ENCODE measurements around the gene EFHD2.
A peak's percentile ranks its signal among the peaks of the same experiment; 100 is the strongest.
"Not testable (repeated sequence)": the region's sequence is repeated elsewhere in the genome, so short reads cannot be mapped to it uniquely, and the experiment has no call there.

EFHD2 gene

DNA sequence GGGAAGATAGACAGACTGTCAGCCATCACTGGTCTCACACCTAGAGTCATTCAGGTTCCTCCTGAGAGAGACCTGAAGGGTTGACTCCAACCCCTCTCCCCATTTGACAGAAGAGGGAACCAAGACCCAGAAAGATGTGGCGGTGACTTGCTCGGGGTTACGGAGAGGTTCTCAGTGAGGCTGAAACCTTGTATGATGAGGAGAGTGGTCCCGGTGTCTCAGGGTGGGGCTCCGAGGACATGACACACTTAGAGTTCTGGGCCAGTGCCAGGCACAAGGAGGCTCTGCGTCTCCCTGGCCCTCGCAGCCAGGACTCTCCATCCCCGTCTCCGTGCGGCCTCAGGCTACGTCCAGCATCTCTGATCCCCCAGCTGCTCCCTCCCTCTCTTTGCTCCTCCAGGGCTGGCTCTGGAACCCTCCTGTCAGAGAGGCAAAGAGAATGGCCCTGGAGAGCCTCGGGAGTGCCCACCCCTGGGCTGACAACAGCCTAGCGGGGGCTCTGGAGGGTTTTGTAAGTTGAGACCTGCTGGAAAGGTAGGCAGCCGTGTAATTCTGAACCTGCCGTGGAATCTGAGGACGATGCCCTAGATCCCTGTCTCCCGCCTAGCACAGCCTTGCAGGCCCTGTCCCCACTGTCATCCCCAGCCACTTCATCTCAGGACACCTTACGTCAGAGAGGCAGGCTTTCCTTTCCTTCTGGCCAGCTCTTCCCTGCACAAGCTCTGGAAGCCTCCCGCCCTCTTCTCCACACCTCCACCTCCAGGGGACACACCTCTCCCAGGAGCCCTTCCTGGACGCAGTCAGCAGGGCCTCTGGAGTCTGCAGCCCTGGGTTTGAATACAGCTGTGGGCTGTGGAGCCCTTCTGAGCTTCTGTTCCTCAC is 4.1 kb downstream of the EFHD2 start:
- DNase-seq: no peak

DNA sequence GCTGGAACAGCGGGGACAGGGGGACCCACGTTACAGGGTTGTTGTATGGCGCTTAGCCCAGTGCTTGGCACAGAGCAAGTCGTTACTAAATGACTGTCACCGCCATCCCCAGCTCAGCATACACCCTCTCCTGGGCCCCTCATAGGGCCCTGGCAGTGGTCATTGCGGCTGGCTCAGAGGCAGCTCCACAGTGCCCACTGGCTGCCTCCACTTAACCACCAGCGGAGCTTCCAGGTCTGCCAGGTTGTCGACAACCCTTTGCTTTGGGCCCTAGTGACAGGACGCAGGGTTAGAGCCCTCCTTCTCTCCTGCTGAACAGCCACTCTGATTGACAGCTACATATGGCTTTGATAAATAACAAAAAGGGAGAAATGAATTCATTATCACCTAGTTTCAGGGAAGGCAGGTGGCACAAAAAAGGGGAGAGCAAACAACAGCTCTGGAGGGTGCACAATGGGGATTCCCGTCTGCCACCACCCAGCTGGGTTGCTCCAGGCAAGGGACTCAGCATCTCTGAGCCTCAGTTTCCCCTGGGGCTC is 4.8 kb downstream of the EFHD2 start:
- DNase-seq: no peak

DNA sequence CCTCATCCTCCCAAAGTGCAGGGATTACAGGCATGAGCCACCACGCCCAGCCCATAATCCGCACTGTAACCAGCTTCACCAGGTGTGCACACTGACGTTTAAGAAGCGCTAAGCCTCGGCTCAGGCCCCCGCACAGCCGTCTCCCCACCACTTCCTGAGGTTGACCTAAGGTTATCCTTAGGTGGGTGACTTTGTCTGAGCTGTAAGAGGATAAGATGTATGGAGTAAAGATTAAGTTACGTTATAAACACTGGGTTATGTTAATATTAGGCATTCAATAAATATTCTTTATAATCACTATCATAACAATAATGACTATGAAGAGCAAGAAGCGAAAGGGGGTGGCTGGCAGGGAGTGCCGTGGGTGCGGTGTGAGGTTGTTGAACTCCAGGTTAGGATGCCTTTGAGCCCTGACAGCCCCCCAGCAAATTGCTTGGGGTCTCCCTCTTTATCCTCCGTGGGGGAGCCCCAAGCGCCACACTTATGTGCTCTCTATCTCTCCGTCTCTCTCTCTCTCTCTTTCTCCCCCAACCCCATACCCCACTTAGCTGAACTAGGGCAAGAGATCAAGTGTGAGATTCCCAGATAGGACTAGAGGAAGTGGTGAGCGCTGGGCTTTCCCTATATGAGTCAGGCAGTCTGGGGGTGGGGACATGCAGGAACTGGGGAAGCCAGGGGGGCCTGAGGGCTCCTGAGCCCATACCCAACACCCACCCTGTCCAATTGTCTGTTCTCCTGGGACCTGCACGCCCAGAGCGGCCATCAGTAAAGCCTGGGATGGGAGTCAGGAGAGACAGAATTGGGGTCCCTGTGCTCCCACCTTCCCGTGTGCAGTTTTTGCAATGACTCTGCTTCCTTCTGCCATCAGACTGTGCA is 7.6 kb downstream of the EFHD2 start:
- no peak for DNase-seq

DNA sequence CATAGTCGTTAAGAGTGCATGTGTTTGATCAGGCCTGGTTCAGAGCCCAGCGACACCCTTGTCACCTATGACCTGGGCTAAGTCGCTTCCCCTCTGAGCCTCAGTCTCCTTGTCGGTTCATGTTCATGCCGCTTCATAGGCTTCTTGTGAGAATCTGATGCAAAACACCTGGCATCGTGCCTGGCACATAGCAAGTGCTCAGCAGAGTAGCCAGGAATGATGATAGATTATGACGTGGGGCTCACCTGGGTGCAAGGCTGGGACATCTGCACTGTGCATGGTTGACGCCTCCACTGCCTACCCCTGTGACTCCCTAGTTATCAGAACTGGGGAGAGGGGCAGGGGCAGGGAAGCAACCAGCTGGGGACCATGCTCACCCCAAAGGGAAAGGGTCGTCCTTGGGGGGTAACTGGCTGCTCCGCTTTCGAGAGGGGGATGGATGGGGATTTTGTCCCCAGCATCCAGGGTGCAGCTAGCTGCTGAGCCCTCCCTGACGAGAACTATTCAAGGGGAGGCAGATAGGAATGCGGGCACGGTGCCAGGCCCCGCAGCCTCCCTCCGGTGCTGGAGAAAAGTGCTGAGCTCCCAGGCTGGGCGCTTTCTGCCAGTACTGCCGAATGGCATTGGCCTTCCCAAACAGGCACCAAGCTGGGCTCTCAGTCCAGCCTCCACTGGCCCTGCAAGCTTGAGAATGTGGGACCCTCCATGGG is 9.3 kb downstream of the EFHD2 start:
- no peak for DNase-seq

DNA sequence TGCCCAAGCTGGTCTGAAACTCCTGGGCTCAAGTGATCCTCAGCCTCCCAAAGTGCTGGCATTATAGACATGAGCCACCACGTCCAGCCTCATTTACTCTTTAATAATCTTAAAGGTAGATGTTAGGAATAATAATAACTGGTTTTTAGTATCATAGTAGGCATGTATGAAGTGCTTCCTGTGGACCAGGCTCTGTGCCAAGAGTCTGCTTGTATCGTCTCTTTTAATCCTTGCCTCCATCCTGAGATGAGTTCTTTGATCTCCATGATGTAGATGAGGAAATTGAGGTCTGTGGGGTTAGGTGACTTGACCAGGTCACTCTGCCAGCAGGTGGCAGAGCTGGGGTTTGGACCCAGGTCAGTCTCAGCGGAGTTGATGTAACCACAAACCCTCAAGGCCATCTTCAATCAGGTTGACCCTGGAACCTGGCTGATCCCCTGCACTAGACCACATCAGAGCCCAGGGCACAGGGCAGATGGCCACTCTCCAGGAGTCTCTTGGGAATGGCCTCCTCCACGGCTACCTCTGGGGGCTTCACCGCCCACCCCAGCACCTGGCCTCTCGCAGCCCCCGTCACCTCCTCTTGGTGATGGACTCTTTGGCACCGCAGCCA is 11.3 kb downstream of the EFHD2 start:
- no peak for DNase-seq

DNA sequence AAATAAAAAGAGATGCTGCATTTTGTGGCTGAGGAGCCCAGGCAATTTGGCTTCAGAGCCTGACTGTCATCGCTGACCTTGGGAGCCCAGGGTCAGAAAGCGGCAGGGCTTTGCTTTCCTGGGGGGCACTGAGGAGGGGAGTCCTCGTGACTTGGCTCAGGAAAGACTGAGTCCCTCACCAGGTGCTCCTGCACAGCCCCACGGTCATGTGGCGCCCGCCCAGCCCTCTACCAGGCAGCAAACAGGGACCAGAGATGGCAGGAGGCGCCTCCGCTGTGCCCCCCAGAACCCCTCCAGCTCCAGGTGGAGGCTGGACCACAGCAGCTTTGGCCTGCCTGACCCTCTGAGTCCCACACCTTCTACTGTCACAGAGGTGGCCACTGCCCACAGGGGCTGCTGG is 13.2 kb downstream of the EFHD2 start:
- no peak for DNase-seq

DNA sequence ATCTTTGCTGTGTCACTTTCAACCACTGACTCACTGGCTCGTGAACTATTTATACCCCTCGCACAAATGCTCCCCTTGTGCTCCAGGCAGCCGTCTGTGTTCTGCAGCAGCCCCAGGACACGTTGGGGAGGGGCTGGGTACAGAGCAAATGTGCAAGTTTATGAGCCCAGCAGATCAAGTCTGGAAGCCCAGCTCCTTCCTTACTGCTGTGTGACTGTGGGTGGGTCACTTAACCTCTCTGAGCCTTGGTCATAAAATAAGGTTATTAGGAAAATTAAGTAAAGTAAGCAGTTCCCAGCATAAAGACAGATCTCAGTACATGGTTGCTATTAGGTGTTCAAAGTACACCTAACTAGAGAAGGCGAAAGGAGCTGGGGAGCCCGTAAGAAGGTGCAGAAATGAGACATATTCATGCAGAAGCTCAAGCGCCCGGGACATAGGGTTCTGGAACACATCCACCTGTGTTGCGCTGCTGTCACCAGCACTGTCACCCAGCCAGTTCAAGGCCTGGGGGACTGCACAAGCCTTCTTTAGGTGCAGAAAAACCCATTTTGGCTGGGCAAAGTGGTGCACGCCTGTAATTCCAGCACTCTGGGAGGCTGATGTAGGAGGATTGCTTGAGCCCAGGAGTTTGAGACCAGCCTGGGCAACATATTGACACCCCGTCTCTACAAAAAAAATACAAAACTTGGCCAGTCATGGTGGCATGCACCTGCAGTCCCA is 13.8 kb downstream of the EFHD2 start:
- no peak for DNase-seq

DNA sequence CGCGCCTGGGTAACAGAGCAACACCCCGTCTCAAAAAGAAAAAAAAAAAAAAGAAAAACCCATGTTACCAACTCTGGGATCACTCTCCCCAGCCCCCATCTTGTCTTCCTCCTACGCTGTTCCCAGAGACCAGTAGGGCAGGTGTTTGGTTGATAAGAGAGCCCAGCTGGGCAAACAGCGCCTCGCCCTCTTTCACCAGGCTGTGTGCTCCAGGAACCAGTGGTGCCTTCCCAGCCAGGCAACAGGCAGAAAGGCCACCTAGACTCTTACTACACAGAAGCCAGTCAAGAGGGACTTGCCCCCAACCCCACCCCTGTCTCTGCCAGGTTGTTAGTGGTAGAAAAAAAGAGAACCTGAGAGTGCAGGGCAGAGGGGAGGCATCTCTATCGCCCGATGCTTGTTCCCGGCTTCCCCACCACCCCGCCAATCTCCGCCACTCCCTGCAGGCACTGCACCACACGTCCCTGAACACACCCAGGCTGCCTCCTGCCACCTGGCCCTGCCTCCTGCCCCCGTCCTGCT is 14.5 kb downstream of the EFHD2 start:
- DNase-seq: no peak

DNA sequence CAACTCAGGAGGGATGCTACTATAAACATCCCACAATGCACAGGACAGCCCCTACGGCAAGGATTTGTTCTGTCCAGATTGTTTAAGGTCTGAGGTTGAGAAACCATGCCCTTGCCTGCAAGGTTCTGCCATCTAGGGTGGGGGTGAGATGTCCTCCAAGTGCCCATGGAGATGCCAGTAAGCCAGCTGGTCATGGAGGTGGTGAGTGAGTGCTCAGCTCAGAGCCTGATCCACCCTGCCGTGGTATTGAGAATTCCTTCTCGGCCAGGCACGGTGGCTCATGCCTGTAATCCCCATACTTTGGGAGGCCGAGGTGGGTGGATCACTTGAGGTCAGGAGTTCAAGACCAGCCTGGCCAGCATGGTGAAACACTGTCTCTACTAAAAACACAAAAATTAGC is 15.3 kb downstream of the EFHD2 start:
- no peak for DNase-seq

DNA sequence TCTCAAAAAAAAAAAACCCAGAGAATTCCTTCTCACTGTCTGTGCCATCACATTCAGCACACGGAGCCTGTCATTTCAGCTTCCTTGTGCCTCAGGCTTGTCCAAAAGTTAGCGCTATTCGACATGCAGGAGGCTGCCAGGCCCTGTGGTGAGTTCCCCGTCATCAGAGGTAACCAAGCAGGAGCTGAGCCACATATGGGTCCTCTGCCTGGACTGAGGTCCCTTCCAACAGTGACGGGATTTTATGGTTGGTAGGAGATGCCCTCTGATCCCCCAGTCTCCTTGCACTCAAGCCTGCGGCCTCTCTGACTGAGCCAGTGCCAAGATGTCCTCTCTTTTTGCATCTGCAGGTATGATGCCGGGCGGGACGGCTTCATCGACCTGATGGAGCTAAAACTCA is 15.8 kb downstream of the EFHD2 start:
- DNase-seq: no peak

DNA sequence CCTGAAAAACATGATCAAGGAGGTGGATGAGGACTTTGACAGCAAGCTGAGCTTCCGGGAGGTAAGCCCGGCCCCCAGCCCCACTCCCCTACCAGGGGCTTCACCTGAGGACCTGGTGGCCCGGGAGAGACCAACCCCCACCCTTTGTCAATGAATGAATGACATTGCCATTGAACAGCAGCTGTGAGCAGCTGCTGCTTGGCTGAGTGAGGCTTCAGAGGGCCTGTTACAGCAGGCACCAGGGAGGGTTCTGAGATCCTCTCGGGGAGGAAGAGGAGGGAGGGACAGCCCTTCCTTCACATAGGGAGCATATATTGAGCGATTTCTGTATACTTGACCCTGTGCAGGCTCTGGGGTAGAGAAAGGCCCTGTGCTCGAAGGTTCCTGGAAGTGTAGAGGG is 16.3 kb downstream of the EFHD2 start:
- no peak for DNase-seq

DNA sequence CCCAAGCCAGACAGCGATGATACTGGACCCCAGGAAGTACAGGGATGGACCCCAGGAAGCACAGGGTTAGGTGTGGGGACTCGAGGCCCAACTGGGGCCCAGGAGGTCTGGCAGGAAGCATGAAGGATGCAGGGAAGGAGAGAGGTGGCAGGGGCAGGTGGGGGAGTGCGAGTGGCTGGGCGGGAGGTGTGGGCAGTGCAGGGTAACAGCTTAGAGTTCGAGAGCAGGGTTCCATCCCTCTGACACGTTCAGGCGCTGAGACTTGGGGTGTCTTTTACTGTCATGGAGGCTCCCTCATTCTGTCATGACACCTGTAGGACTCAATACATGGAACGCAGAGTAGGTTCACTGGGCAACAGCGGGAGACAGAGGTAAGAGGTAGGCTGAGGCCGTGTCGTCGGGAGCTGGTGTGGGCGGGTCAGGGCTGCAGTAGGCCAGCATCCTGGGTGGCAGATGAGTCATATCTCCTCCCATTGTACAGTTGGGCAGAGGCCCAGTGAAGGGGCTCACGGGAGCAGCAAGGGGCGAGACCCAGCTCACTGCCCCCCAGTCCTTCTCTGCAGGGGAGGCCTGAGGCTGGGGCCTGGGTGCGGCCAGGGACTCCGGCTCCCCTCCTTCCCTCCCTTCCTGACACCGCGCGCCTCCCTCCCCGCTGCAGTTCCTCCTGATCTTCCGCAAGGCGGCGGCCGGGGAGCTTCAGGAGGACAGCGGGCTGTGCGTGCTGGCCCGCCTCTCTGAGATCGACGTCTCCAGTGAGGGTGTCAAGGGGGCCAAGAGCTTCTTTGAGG is 17.0 kb downstream of the EFHD2 start:
- DNase-seq: no peak

DNA sequence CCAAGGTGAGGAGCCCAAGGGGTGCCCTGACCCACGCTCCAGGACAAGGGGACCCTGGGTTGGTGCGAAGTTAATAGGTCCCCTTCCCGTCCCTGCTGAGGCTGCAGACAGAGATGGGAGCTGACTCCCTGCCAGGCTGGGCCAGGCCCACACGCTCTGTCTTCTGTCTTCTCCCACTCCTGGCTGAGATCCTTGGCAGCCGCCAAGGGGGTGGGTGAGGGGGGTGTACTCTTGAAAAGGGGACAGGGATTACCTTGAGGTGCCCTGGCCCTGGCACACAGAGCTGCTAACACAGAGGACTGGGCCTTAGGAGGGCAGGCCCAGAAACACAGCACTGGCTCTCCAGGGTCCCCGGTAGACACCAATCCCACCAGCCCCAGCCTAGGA is 17.6 kb downstream of the EFHD2 start:
- DNase-seq: no peak

DNA sequence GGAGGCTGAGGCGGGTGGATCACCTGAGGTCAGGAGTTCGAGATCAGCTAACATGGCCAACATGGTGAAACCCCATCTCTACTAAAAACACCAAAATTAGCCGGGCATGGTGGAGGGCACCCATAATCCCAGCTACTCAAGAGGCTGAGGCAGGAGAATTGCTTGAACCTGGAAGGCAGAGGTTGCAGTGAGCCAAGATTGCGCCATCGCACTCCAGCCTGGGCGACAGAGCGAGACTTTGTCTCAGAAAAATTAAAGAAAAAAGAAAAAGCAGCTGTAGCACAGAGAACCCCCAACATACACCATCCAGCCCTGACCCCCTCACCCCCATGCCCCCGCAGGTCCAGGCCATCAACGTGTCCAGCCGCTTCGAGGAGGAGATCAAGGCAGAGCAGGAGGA is 18.6 kb downstream of the EFHD2 start:
- not testable (repeated sequence) for DNase-seq

DNA sequence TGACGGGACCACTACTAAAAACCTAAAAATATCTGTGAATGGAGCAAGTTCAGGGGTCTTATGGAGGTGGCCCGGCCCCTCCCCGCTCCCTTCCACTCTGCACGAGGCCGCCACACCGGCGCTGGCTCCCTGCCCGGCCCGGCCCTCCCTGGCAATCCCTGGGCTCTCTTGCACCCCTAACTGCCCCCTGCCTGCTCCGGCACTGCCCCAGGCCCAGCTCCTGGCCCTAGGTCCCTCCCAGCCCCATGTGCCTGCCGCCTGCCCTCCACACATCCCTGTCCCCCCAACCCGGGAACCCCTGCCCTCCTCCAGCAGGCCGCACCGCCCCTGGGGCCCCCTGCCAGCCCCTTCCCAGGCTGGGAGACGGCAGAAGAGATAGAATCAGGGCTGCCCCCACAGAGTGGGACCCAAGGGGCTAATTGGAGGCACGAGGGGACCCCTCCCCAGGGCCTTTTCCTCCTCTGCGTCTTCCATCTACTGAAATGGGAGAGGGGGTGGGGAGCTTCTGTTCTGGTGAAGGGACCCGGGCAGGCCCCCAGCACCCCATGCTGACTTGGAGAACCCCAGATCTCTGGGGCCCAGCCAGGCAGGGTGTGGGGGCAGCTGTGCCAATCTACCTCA is 19.2 kb downstream of the EFHD2 start:
- DNase-seq: no peak

DNA sequence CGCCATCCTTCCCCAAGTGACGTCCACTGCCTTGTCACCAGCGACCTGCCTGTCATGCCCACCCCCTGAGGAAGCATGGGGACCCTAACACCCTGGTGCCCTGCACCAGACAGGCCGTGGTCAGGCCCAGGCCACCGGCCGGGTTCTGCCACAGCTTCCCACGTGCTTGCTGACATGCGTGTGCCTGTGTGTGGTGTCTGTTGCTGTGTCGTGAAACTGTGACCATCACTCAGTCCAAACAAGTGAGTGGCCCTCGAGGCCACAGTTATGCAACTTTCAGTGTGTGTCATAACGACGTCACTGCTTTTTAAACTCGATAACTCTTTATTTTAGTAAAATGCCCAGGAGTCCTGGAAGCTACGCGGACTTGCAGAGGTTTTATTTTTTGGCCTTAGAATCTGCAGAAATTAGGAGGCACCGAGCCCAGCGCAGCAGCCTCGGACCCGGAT is 20.0 kb downstream of the EFHD2 start:
- DNase-seq: no peak

DNA sequence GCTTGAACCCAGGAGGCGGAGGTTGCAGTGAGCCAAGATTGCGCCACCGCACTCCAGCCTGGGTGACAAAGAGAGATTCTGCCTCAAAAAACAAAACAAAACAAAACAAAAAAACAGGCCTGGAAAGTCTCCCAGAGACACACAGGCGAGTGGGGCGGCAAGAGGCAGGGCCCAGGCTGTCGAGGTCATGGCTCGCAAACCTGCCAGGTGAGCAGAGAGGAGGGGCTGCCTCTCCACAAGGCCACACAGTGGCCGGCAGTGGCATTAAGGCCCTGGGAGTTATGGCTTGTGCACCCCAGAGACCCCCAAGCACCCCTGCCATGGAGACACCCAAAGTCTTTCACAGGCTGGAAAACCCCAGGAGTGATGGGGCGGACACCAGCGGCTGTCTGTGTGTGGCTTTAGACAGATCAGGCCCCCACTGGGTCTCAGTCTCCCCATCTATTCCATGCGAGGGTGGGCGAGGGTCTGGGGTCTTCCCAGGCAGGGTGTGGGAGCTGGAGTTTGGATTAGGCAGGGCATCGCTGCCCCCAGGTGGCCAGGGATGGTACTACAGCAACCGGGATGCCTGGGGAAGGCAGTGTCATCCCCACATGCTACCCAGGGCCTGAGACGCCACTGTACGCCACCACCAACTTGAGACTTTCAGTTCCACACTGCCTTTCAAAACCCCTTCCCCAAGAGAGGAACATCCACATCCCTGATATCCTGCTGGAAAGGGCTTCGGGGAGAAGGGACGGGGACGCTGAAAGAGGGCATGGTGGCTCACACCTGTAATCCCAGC is 21.3 kb downstream of the EFHD2 start:
- peak; percentile 65 for DNase-seq

DNA sequence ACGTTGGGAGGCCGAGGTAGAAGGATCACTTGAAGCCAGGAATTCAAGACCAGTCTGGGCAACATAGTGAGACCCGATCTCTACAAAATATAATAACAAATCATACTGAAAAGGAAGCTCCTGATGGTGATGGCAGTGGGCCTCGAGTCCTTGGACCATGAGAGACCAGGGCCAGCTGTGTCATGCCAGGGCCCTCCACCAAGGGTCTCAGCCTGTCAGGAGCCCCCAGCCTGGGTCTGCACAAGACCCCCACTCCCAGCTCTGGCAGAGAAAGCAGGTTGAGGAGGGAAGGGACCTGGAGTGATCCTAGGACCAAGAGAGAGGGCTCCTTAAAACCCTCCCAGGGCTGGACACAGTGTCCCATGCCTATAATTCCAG is 21.9 kb downstream of the EFHD2 start:
- DNase-seq: no peak

DNA sequence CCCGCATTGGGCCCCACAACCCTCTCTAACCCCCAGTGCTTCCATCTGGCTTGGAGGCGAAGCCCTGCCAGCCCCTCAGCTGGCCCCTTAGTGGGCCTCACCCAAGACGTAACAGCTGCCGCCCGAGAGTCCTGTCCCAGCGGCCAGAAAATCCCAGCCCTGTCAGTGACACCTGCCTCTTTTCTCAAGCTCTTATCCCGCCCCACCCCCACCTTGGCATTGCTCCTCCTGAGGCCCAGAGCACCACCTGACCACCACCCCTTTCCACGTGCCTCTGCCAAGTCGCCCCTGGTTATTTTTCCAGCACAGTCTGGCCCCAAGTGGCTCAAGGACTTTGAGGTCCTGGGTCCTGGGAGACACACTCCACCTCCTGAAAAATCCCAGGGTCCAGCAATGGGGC is 22.6 kb downstream of the EFHD2 start:
- no peak for DNase-seq

DNA sequence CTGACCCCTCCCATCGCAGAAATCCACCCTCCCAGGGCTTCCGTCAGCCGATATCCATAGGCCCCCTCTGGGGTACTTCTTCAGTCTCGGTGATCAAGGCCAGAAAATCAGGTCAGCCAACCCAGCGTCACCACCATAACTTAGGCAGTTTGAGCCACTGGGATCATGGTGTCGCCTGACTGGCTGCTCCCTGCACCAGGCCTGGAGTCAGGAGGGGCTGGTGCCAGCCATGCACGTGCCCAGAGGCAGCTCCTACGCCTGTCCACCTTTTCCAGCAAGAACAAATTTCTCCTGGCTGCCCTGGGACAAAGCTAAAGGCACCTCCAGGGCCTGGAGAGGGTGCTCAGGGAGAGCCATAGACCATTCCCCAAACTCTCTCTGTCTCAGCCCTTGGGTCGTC is 23.8 kb downstream of the EFHD2 start:
- no peak for DNase-seq
